GM18868 (cell line): ENCODE results near the gene UTP4.

Experiments
- ATAC-seq: cut with Tn5 transposase; IDR thresholded peaks from one replicate; pipeline ENCODE4 v1.9.1; 2021; ENCODE audit warnings: mild to moderate bottlenecking, moderate library complexity; ENCODE audit not compliant: unreplicated experiment

UTP4 gene

GRCh38 chr16:69169607-69170352 is 37.3 kb downstream of the UTP4 start:
- no peak for ATAC-seq

GRCh38 chr16:69171325-69172084 is 39.1 kb downstream of the UTP4 start:
- no peak for ATAC-seq

- ATAC-seq: no peak
Measured at GRCh38 chr16:69176033-69176800, 43.8 kb downstream of the UTP4 start.

GRCh38 chr16:69179328-69180010 is 47.0 kb downstream of the UTP4 start:
- no peak for ATAC-seq

DNA sequence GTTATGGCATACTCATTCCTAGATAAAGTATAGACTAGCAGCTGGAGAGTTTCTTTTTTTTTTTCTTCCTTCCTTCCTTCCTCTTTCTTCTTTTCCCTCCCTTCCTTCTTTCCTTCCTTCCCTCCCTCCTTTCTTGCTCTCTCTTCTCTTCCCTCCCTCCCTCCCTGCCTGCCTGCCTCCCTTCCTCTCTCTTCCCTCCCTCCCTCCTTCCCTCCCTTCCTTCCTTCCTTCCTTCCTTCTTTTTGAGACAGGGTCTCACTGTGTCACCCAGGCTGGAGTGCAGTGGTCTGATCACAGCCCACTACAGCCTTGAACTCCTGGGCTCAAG is 47.5 kb downstream of the UTP4 start:
- no peak for ATAC-seq

GRCh38 chr16:69182730-69183416 is 50.4 kb downstream of the UTP4 start:
- ATAC-seq: no peak

GRCh38 chr16:69186642-69187445 is 54.4 kb downstream of the UTP4 start, which contains the start of gene SNTB2:
TSS of gene SNTB2 (plus strand) at chr16:69187164. CDS start at chr16:69187167, 3 bp downstream.
- ATAC-seq: peak; percentile 87

GRCh38 chr16:69187446-69188235 is 55.2 kb downstream of the UTP4 start:
- ATAC-seq: peak; percentile 20

DNA sequence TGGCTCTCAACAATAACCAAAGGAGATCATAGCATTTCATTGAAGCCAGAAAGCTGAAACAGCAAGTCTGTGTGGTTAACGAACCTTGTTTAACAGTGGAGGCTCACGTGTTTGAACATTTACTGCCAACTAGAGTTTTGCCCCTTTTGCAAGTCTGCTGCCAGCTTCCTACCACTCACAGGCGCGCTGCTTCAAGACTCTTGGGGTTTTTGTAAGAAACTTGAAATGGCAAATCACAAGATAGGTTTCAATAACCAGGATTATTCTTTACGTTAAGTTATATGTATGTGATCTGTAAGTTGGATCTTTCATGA is 55.7 kb downstream of the UTP4 start:
- ATAC-seq: no peak

GRCh38 chr16:69188716-69189115 is 56.3 kb downstream of the UTP4 start:
- ATAC-seq: no peak

GRCh38 chr16:69190046-69190588 is 57.7 kb downstream of the UTP4 start:
- ATAC-seq: no peak

DNA sequence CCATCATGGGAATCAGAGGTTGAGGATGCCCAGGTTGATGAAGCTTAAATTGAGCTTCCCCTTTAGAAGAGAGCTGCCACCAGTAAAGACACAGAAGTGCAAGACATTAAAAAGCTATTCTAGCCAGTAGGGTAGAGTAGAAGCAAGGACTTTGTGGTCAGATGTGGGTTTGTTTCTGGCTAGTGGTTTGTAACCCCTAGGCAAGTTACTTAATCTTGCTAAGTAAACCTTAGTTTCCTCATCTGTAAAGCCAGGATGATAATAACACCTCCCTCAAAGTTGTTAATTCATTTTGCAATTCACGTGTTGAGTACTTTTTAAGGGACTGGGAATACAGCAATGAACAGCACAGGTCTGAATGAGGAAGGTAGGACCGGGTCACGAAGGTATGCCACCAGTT is 58.1 kb downstream of the UTP4 start:
- no peak for ATAC-seq

DNA sequence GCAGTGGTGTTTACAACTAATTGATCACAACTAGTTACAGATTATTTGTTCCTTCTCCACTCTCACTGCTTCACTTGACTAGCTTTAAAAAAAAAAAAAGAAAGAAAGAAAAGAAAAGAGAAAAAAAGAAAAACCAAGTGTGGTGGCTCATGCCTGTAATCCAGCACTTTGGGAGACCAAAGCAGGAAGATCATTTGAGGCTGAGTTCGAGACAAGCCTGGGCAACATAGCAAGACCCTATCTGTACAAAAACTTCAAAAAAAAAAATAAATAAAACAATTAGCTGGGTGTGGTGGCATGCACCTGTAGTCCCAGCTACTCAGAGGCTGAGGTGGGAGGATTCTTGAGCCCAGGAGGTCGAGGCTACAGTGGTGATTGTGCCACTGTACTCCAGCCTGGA is 58.7 kb downstream of the UTP4 start:
- ATAC-seq: no peak

- no peak for ATAC-seq
Measured at GRCh38 chr16:69193855-69194254, 61.4 kb downstream of the UTP4 start.

DNA sequence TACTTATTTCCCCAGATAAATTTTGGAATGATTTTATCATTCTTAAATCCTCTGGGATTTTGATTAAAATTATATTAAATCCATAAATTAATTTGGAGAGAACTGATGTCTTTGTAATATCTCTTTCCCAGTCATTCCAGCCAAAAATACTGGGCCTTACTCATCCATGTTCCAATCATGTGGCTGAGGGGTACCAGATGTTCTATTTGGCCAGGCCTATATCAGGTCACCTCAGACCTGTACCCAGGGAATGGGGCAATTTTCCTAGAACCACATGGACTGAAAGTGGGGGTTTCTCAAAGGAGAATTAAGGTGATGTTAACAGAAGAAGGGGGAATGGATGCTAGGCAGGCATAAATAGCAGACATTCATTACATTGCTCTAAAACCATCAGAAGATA is 62.0 kb downstream of the UTP4 start:
- ATAC-seq: no peak

- no peak for ATAC-seq
Measured at GRCh38 chr16:69195369-69196029, 63.0 kb downstream of the UTP4 start.

DNA sequence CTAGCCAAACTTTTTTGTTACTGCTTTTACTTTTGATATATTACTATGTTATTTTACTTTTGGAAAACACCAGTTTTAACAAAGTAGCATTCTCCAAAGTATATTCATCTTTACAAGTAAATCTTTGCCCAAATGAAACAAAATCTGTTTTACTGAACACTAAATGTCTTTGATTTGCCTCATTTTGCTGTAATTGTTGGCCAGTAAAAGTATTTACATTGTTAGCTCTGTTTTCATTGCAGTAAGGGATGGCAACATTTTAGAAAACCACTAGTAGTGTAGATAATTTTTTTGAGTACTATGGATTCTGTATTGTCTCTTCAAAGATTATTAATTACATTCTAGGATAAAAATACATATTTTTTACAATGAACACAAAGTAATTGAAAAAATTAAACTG is 65.1 kb downstream of the UTP4 start:
- no peak for ATAC-seq

DNA sequence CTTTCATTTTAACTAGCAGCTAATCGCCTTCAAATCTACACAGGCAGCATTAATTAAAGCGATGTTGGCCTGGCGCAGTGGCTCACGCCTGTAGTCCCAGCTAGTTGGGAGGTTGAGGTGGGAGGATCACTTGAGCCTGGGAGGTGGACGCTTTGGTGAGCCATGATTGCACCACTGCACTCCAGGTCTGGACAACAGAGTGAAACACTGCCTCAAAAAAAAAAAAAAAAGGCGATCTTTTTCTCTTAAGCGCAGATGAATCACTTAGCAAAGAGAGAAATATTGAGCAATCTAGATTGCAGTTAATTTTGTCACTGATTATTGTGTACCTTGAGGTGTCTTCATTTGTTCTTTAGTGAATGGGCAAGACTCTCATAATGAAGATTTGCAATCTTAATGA is 66.9 kb downstream of the UTP4 start:
- no peak for ATAC-seq
